ENCODE measurements around the gene PSORS1C2.

The PSORS1C2 gene

DNA sequence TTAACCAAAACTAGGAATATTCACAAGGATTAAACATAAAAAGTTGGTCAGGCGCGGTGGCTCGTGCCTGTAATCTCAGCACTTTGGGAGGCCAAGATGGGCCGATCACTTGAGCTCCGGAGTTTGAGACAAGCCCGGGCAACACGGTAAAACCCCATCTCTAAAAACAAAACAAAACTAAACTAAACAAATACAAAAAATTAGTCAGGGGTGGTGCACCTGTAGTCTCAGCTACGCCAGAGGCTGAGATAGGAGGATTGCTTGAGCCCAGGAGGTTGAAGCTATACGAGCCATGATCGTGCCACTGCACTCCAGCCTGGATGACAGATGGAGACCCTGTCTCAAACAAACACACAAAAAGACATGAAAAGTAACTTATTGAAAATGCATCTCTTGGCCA, 3.2 kb downstream of the PSORS1C2 start:
- DNase-seq = no peak

DNA sequence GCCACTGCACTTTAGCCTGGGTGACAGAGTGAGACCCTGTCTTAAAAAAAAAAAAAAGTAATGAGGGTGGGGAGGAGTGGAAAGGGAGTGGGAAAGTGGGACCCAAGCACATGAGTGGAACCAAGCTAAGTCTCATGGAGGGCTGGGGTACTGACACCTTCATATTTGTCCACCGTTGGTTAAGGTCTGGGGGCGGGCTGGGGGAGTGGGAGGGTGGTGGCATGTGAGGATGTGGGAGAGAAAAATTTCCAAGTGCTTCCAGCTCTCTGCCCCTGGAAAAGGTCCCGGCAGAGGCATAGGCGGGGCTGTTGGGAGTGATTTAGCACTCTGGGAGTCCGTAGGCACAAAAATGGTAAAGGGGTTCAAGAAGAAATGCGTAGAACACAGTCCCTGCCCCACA, 6.1 kb downstream of the PSORS1C2 start:
- DNase-seq = no peak

DNA sequence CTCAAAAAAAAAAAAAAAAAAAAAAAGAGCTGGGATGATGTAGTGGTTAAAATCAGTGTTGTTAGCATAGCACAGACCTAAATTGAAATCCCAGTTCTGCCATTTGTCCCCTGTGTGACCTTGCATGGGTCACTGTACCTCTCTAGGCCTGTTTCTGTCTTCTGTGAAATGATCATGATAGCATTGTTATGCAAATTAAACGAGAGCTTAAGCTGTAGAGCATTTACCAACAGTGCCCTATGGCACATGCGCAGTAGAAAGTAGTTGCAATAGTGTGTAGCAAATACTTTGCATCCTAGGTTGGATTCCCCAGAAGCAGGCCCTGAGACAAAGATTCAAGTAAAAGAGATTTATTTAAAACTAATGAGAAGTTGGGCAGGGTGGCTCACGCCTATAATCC, 7.3 kb downstream of the PSORS1C2 start:
- no peak for DNase-seq

DNA sequence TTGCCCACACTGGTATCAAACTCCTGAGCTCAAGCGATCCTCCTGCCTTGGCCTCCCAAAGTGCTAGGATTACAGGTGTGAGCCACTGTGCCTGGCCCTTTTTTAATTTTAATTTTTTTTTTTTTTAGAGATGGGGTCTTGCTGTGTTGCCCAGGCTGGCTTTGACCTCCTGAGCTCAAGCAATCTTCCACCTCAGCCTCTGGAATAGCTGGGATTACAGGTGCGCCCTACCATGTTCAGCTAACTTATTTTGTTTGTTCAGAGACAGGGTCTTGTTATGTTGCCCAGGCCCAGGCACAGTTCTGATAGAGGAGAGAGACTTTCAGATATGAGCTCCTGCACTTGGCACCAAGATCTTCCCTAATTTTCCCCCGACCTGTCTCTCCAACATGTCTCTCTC, 8.1 kb downstream of the PSORS1C2 start:
- DNase-seq = no peak

DNA sequence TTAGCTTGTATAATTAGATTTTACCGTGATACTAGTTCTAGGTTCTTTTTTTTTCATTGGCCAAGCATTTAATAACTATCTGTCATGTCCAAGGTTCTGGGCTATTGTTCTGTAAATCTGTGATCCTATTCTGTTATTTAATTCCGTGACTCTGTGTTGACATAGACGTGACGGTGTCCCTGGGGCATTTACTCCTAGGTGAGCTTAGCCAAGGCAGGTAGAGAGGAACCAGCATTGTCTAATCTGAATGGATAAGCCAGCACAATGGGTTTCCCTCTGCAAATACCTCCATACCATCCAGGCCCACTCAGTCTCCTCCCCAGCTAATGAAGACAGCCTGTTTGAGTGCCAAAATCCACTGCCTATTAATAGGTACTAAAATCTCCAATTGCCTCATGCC, 9.7 kb downstream of the PSORS1C2 start:
- DNase-seq = no peak

DNA sequence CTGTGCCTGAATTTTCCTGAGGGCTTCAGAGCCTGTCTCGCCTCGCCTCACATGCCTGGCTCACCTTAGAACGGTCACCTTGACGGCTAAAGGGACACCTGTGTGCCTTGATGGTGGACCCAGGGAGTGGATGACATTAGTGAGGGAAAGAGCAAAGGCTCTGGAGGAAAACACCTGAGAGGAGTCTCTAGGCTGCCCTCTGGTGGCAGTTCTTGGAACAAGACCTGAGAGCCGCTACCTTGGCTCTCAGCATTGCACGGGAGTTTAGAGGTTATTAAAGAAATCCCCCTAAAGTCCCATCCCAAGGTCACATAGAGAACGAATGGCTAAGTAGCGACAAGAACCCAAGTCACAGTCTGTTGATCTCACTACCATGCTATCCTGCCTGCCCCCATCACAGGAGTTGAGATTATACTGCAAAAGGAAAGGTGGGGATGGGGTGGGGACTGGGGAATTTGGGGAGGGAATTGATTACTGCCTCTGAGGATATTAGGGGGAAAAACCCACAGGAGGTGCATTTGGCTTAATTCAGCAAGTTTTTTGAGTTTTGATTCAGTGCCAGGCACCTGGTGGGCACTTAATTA, 10.7 kb downstream of the PSORS1C2 start:
- no peak for DNase-seq

DNA sequence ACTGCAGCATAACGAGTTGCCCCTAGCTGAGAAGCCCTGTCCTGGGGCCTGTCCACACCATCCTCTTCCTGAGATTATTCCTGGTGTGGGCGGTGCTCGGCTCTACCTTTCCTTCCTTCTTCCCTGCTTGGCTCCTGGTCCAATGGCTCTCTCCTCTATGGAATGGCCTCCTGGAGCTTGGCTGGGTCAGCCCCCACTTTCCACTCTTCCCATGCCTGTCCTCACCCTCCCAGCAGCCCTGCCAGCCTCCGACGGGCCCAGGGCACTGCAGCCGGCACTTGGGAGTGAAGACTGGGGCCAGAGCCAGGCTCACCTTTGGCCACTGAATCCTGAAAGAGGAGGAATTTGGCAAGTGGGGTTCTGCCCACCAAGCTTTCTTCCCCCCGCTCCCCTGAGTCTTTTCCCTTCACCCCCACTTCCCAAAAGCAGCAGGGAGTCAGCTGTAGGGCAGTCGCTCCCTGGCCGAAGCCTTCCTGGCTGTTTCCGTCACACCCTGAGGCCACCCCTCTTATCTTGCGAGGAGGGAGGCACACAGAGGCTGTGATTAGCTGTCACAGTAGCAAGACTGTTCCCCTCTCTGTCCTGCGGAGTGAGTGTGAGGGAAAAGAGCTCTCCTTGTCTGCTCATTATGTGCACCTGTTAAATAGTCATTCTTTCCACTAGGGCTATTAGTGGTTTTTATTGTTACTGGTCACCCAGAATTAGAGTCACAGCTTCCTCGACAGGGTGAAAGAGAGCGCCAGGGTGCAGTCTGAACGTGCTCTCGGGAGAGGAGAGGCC, 12.3 kb downstream of the PSORS1C2 start:
- DNase-seq = no peak

DNA sequence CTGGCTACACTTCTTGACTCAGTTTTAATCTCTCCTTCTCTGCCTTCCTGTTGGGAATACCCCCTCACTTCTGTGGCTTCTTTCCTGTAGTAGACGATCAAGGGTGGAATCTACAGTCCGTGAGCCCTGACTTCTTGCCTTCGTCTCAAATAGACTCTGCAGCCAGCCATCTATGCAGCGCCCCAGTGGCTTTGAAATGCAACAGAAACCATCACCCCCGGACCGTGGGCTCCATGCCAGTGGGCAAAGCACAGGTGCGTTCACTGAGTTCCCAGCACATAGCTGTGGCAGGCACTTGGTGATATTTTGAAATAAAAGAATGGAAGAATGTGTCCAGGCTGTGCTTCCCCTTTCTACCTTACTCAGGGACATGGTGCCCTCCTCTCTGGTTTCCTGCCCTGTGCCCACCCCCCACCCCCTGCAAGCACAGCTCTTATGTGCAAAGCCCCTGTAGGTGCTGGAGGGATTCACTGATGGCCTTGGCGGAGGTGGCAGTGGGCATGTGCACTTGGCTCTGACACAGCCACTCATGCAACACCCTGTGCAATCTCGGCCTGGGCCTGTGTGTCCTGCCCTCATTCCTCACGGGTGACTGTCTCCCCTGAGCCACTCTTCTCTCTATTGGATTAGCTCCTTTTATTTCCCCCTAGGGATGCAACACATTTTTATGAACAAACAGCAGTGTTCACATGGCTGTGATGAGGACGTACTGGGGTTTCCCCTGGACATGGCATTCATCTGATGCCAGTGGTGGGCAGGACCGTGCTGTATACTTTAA, 13.1 kb downstream of the PSORS1C2 start:
- DNase-seq = no peak

DNA sequence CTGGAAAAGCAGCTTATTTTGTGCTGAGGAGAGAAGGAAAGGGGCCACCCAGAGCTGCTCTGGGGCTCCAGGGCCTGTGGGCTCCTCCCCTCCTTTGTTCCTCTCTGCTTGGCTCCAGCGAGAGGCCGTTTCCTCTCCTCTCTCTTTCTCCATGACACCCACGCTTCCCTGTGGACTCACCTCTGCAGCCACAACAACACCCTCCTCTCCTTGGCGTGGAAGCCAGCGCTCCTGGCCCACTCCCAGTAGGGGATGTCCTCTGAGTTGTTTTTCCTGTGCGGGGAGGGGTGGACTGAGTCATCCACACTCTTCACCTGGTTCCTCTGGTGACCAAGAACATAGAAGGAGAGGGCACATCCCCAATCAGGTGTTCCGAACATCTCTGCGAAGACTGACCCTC, 13.7 kb downstream of the PSORS1C2 start:
- DNase-seq = no peak

DNA sequence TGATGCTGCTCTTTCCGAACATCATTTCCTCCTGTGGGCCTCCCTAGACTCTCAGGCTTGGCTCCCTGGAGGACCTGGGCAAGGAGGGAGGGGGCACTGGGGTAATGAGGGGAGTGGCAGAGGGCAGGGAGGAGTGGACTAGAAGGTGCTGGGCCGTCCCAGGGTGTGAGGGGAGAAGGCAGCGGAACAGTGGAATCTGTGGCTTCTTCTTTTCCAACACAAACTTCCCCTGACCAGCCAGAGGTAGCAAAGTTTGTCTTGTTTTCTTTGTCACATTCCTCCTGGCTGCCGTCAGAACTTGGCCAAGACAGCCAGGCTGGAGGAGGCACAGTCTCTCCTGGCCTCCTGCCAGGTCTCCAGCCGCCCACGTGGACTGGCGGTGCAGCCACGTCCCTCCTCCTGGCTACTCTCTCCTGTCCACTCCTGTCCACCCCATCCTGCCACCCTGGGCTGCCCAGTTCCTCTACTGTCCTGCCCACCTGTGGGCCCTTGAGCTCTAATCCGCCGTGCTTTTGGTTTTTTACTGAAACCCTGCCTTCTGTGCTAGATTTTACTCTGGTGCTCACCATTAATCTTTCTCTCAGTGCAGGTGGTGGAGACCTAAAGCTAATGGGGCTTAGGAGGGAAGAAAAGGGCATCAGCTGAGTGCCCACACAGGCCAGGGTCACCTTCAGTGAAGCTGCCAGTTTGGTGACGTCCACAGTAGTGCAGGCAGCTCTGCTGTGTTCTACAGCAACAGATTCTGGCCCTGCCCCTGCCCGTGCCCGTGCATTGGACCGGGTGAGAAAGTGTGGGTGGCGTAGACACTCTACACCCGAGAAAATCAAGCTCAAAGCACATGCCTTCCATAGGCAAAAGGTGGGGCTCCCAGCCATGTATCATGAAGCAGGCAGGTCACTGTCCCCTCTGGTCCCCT, 15.8 kb downstream of the PSORS1C2 start:
- no peak for DNase-seq

DNA sequence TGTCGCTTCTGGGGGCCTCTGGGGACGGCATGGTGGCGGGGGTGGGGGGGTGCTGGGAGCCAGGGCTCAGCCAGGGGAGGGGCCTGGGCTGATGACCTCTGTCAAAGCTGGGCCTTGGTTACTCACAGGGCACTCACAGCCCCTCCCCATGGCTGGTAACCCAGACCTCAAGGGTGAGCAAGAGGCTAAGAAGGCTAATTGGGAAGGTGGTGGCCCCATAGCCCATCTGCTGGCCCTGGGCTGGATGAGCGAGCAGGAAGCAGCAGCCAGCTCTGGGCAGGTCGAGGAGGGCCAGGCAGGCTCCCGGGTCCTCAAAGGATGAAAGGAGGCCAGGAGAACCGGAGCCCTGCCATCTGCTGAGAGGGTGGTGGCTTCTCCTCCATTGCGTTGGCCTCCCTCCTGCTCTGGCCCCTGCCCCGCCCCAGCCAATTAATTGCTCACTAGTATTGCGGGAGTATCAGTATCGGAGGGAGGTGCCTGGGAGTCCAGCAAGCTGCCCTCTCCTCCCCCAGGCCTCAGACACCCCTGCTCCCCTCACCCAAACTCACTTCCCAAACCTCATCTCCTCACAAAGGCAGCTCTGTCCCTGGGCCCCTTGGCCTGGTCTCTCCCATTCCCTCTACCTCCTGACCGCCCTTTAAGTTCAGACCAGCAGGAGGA, 17.6 kb downstream of the PSORS1C2 start:
- no peak for DNase-seq

DNA sequence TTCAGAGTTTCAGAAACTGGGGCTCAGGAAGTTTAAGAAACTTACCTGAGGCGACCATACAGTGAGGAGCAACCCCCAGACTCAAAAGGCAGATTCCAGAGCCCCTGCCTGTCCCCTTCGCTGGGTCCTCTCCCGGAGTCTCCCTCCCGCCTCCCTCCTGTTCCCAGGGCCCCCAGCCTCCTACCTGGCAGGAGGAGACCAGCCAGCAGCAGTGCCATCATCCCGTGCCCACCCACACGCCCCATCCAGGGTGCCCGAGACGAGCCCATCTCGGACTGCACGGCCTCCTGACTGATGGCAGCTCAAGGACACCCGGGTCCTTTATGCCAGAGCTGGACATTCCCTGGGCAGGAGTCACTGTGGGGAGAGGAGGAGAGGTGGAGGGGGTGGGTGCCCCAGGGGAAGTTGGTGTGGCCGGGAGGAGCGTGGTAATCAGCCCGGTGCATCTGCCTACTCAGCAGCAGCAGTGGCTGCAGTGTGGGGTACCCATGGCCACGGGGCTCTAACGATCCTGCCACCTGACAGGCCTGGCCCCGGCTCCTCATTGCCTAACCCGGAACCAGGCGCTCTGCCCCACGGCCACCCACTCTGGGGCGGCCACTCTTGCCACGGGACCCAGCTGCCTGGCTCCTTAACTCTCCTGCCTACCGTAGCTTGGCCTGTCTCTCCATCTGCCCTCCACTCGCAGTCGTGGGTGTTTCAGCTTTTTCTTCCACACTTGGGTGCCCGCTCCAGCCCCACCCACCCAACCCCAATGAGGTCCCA, 18.5 kb downstream of the PSORS1C2 start, which contains the start of gene CDSN:
TSS of gene CDSN (minus strand) at position 296 of the 765 bp plus-strand sequence. CDS start at position 269, 27 bp downstream.
- DNase-seq = no peak

DNA sequence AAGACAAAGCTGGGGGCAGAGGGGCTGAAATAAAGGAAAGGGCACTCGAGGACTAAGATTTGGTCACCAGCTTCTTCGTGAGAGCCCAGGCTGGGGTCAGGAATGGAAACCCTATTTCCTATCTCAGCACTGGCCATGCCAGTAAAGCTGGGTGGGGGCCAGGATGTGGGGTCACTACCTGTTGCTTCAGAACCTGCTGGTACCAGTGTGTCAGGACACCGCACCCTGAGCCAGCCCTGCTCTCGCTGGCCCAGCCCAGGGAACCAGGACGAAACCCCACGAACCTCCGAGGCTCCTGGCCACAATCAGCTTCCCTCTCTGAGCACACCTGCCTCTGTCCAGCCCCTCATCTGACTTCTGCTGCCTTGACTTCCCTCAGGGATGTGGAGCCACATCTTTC, 20.7 kb downstream of the PSORS1C2 start:
- no peak for DNase-seq

DNA sequence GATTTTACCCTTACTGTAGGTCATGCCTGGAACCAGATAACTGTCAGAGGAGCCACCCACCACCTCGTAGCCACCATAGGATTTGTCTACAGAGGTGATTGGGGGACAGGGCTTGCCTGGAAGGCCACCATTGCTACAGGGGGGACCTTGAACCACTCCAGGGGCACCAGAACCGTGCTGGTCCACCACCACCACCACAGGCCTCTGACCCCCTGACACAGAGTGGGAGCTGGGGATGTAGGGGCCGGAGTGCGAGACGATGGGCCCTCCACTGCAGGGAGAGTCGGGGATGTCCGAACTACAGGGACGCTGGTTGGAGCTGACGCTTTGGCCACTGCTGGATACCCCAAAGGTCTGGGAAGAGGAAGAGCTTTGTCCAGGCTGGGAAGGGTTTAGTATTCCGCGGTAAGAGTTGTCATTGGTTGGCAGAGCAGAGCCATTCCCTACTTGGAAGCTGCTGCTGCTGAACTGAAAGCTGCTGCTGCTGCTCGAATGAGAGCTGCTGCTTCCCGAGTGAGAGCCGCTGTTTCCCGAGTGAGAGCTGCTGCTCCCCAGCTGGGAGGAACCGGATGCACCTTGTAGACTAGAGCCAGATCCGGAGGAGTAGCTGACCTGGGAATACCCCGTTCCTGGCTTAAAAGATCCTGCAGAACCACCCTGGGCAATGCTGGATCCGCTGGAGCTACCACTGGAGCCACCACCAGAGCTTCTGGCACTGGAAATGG, 22.0 kb downstream of the PSORS1C2 start:
- DNase-seq = no peak

DNA sequence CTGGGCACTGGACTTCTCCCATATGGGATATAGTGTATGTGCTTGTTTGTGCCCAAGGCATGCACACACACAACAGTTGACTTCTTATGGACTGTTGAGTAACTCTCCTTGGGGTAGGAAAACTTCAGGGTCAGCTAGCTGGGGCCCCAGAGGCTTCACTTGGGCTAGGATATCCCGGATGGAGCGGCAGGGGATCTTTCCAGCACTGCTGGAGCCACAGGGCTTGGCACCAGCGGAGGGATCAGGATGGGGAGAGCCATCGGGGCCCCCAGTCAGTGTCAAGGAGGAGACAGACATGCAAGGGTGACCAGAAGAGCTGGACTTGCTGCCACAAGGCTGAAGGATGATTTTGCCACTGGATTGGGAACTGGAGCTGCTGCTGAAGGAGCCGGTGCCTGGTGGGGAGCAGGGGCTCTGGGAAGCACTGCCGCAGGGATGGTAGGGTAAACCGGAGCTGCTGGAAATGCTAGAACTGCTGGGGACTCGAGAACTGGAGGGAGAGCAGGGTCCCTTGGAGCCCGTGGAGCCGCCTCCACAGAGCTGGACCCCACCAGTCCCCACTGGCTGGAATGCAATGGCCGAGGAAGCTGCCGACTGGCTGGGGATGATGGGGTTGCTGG, 22.8 kb downstream of the PSORS1C2 start:
- DNase-seq = no peak

DNA sequence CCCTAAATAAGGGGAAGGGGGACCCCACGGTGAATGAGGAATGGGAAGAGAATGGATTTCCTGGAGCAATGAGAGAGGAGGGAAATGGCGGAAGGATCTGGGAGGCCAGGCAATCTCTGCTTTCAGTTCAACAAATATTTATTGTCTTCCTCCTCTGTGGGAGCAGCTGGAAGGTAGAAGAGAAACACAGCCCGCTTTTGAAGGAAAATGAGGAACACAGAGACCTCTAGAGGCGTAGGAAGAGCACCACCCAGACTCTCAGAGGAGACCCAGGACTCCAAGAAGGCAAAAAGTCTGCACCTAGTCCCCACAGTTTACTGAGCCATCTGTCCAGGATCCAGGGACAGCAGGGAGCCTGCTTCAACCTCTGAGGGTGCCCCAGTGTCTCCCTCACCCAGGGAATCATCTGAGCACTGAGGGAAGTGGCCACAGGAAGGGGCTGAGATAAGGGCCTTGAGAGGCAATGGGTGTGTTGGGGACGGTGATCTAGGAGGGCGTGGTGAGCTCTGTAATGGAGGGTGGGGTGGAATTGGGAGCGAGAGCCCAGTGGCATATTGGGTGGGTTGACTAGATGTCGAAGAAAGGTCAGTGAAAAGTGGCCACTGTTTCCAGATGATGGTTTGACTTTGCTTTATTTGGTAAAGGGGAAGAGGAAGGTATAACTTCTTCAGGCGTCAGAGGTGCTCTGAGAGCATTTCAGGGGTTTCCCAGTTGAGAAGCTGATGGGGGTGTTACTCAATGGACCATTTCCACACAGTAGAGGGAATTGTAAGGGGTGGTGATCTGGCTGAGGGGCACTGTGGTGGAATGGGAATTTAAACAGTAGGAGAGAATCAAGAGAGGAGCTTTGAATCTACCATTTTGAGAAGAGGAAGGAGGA, 23.7 kb downstream of the PSORS1C2 start:
- DNase-seq = peak; percentile 65

DNA sequence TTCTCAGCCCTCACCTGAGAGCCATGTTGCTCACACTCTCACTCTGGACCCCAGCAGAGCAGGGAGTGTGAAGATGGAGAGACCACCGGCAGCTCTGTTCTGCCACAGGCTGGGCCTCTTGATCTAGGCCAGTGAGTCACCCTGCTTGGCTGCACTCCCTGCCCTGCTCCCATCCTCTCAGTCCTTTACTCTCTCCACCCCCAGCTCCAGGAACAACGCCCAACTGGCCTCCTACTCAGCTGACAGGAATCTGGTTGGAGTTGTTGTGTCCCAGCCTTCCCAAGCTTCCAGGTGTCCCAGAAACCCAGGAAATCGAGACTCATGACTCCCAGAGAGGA, 24.4 kb downstream of the PSORS1C2 start, which contains the start of gene PSORS1C1:
TSS of gene PSORS1C1 (plus strand) at position 260 of the 338 bp plus-strand sequence. CDS start 14,833 bp downstream, outside the sequence.
- no peak for DNase-seq

DNA sequence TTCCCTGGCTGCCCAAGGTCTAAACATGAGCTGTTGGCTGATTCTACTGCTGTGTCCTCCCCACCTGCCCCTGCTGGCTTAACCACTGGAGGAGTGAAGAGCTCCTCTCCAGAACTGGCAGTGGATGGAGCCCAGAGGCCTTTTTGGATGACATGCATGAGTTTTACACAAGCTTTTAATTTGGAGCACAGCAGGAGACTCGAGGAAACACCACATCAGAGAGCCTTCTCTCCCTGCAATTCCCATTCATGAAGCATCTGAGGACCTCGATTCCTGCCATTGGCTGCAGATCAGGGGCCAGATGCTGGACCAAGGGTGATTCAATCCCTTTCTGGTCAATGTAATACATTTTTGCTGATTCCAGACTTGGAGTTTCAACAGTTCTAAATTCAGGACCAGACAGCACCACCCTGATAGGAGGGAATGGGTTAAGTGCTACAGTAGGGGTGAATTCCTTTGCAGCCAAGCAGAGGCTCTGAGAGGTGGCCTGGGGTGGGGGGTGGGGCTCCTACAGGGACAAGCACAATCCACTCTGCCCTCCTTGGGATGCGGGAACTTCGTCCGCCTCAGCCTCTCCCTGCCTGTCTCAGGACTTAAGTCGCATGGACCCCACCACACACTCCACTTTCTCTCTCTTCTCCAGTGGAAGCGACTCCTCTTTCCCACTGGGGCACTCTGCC, 24.9 kb downstream of the PSORS1C2 start:
- no peak for DNase-seq

DNA sequence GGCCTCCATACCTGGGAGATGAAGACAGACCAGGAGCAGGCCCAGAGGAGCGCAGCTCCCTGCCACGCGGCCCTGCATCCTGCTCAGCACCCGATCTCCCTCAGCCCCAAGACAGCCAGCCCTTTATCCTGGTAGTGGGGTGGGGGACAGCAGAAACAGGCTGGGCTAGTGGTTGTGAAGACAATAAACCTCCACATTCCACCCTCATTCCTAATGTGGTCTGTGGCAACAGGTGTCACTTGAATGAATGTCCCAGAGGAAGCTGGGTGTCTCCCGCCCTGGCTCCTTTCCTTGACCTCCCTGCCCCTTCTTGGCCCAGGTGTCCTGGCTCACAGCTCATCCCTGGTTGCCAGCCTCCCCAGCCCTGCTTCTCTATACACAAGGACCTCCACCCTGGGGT, 26.4 kb downstream of the PSORS1C2 start, which contains the start of gene C6orf15:
TSS of gene C6orf15 (minus strand) at position 98 of the 400 bp plus-strand sequence. CDS start at position 78, 20 bp downstream.
- no peak for DNase-seq

Data from MV-4-11 (cell line).